DMS 273 treated with DMSO at 0.1 percent for 48 hours (cell line): ENCODE results near the gene PEX7.
A peak's percentile ranks its signal among the peaks of the same experiment; 100 is the strongest.
"Not testable (repeated sequence)": the region's sequence is repeated elsewhere in the genome, so short reads cannot be mapped to it uniquely, and the experiment has no call there.

Source experiments
- DNase-seq: peaks from one replicate; lab custom pipeline; 2025; lab: John Stamatoyannopoulos, UW

The PEX7 gene

GRCh38 chr6:136822376-136823127 lies at the start of gene PEX7:
PEX7 (plus strand) TSS chr6:136822592; CDS start chr6:136822666, 74 bp downstream.
- DNase-seq = peak; percentile 77

- no peak for DNase-seq
Measured at GRCh38 chr6:136772685-136773472, 49.5 kb upstream of the PEX7 start.

- no peak for DNase-seq
Measured at GRCh38 chr6:136773473-136773796, 49.0 kb upstream of the PEX7 start.

GRCh38 chr6:136774228-136775041 lies 48.0 kb upstream of the PEX7 start:
- no peak for DNase-seq

GRCh38 chr6:136775081-136775480 lies 47.3 kb upstream of the PEX7 start:
- no peak for DNase-seq

- no peak for DNase-seq
Measured at GRCh38 chr6:136775548-136775947, 46.8 kb upstream of the PEX7 start.

- DNase-seq = no peak
Measured at GRCh38 chr6:136777651-136778050, 44.7 kb upstream of the PEX7 start.

- DNase-seq = no peak
Measured at GRCh38 chr6:136779682-136780081, 42.7 kb upstream of the PEX7 start.

GRCh38 chr6:136780972-136781371 lies 41.4 kb upstream of the PEX7 start:
- DNase-seq = no peak

- DNase-seq = no peak
Measured at GRCh38 chr6:136782021-136782770, 40.2 kb upstream of the PEX7 start.

GRCh38 chr6:136783021-136783420 lies 39.4 kb upstream of the PEX7 start:
- DNase-seq = no peak

GRCh38 chr6:136783495-136784270 lies 38.7 kb upstream of the PEX7 start:
- DNase-seq = no peak

- DNase-seq = no peak
Measured at GRCh38 chr6:136784271-136784664, 38.1 kb upstream of the PEX7 start.

GRCh38 chr6:136784910-136785746 lies 37.3 kb upstream of the PEX7 start:
- no peak for DNase-seq

- DNase-seq = no peak
Measured at GRCh38 chr6:136786658-136787057, 35.7 kb upstream of the PEX7 start.

GRCh38 chr6:136787726-136788068 lies 34.7 kb upstream of the PEX7 start:
- no peak for DNase-seq

GRCh38 chr6:136788069-136788902 lies 34.1 kb upstream of the PEX7 start:
- DNase-seq = no peak

GRCh38 chr6:136789440-136789839 lies 33.0 kb upstream of the PEX7 start:
- DNase-seq = not testable (repeated sequence)
